Activated CD4-positive, alpha-beta T cell treated with anti-CD3 and anti-CD28 coated beads for 24 hours (primary cell): ENCODE measurements around the gene TAF9B.
A peak's percentile ranks its signal among the peaks of the same experiment; 100 is the strongest.
"Not testable (repeated sequence)": the region's sequence is repeated elsewhere in the genome, so short reads cannot be mapped to it uniquely, and the experiment has no call there.

ENCODE experiments used
- DNase-seq, 2 donors: peaks; one replicate each; pipeline ENCODE4 v3.0.0-alpha.2; 2020; ENCODE audit warnings: low read depth in 2 of 2

TAF9B gene, protein sequence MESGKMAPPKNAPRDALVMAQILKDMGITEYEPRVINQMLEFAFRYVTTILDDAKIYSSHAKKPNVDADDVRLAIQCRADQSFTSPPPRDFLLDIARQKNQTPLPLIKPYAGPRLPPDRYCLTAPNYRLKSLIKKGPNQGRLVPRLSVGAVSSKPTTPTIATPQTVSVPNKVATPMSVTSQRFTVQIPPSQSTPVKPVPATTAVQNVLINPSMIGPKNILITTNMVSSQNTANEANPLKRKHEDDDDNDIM

DNA sequence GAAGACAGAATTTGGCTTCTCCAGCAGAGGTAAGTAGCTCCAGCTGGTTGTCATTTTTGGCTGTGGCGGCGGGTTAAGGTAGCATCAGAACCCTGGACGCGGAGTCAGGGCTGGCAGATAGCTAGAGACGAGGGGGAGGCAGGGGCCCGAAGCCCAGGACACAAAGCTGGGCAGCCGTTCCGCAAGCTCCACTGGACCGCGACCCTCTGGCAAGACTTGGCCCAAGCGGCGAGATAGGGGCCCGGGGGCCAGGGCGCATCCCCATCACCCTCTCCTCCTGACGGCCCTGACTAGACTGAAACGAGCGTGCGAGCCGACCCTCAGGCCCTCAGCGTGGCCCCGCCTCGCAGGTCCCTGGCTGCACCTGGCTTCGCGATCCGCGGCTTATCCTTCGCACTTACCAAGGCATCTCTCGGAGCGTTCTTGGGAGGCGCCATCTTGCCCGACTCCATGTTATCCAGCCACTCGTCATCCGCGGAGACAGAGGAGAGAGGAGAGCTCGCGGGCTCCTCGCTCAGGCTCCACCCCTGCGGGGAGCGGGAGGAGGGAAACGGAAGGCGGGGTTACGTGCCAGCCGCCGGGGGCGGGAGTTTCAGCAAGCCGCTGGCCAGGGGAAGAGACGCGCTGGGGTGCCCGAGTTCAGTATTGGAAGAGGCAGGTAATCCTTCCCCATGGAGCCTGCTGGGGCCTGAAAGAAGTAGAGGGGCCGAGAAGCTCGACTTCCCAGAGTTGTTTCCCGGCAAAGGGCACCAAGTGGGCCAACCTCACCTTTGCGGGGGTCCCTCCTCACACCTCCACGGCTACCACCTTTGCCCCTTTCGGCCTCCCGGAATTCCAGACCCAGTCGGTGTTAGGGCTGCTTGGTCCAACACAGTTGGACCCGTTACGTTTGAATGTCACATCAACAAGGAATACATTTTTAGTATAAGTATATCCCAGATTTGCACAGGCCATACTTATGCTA is at the start of gene TAF9B:
TAF9B (minus strand) TSS at position 491 of the 964 bp plus-strand sequence; CDS start at position 452, 39 bp downstream.
- DNase-seq = peak; percentile 66 to 69

DNA sequence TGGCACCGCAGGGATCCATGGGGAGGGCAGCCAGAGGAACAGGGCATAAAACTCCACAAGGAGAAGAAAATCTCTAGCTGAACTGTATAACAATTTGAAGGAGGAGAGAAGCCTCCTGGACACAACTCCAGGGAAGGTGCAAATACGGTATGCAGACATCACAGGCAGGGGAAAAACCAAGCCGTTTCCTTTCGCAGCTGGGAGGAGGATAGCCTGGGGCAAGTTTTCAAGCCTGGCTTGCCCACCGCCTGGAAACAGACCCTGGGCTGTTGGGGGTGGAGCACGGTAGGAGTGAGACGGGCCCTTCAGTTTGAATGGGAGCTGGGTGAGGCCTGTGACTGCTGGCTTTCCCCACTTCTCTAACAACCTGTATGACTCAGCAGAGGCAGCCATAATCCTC is 43.4 kb upstream of the TAF9B start:
- DNase-seq = no peak

DNA sequence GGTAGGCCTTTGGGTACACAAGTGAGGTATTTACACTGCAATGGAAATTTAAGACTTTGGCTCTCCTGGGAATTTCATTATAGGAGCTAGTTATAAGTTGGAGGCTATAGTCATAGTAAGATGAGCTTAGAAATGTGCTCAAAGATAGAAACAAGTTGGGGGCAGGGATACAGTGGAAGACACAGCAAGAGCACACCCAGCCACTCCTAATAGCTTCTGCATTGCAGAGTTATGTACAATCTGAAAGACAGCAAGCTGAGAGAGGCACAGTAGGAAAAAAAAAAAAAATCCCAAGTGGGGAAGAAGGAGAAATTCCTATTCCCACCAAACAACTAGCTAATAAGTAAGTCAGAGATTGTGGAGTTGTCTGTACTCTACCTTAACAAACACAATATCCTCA is 41.9 kb upstream of the TAF9B start:
- no peak for DNase-seq

DNA sequence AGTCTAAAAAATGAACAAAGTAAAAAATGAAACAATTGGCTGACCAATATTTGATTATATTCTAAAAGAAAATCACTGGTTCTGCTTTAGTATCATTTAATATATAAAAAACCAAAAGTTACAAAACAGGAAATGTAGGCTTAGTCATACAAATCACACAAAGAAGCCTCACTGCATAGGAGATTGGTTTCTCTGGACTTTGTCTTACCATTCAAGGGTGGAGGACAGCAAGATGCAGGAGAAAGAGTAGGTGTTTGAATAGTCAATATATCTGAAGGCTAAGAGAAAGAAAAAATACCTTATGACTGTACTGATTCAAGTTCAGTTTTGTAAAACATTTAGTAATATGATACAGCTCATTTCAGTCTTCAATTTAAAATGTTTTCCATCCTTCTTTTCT is 28.6 kb upstream of the TAF9B start:
- no peak for DNase-seq

DNA sequence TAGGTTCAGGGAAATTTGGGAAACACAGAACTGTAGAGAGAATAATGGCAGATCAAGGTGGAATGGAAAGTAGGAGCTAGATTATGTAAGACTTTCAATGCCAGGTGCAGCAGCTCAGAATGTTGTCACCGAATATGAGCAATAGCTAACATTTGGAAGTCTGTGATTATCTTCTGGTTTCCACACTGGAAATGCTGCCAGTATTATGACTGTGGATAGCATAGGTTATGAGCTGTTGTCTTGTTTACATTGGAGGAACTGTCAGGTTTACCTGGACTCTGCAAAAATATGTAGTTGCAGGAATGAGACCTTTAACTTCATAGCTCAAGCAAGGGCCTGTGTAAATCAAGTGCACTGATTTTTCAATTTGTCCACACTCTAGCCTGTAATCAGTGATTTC is 26.0 kb upstream of the TAF9B start:
- no peak for DNase-seq

DNA sequence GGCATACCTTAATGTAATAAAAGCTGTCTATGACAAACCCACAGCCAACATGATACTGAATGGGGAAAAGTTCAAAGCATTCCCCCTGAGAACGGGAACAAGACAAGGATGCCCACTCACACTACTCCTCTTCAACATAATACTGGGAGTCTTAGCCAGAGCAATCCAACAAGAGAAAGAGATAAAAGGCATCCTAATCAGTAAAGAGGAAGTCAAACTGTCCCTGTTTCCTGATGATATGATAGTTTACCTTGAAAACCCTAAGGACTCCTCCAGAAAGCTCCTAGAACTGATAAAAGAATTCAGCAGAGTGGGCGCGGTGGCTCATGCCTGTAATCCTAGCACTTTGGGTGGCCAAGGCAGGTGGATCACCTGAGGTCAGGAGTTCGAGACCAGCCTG is 23.7 kb upstream of the TAF9B start:
- DNase-seq = not testable (repeated sequence)

DNA sequence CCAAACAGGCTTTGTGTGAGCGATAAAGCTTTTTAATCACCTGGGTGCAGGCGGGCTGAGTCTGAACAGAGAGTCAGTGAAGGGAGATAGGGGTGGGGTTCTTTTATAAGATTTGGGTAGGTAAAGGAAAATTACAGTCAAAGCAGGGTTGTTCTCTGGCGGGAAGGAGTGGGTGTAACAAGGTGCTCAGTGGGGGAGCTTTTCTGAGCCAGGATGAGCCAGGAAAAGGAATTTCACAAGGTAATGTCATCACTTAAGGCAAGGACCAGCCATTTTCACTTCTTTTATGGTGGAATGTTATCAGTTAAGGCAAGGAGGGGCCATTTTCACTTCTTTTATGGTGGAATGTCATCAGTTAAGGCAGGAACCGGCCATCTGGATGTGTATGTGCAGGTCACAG is 21.3 kb upstream of the TAF9B start:
- DNase-seq = not testable (repeated sequence)

DNA sequence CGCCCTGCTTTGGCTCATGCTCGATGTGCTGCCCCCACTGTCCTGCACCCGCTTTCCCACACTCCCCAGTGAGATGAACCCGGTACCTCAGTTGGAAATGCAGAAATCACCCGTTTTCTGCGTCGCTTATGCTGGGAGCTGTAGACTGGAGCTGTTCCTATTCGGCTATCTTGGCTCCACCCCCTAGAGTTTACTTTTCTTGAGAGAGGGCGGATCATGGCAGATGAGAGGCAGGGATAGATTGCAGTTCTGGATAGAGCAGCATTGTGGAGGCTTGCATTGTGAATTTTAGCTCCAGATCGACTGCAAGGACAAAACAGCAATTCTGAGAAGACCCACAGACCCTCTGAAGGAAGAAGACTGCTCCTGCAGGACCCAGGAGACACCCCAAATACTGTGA is 18.4 kb upstream of the TAF9B start:
- DNase-seq = not testable (repeated sequence)

DNA sequence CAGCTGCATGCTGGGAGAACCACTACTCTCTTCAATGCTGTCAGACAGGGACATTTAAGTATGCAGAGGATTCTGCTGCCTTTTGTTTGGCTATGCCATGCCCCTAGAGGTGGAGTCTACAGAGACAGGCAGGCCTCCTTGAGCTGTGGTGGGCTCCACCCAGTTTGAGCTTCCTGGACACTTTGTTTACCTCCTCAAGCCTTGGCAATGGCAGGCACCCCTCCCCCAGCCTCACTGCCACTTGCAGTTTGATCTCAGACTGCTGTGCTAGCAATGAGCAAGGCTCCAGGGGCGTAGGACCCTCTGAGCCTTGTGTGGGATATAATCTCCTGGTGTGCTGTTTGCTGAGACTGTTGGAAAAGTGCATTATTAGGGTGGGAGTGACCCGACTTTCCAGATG is 17.9 kb upstream of the TAF9B start:
- DNase-seq = not testable (repeated sequence)

DNA sequence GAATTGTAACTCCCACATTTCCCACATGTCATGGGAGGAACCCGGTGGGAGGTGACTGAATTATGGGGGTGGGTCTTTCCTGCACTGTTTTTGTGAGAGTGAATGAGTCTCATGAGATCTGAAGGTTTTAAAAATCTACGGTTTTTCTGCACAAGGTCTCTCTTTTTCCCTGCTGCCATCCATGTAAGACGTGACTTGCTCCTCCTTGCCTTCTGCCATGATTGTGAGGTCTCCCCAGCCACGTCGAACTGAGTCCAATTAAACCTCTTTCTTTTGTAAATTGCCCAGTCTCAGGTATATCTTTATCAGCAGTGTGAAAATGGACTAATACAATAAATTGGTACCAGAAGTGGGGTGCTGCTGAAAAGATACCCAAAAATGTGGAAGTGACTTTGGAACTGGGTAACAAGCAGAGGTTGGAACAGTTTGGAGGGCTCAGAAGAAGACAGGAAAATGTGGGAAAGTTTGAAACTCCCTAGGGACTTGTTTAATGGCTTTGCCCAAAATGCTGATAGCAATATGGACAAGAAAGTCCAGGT is 7.6 kb upstream of the TAF9B start:
- not testable (repeated sequence) for DNase-seq

DNA sequence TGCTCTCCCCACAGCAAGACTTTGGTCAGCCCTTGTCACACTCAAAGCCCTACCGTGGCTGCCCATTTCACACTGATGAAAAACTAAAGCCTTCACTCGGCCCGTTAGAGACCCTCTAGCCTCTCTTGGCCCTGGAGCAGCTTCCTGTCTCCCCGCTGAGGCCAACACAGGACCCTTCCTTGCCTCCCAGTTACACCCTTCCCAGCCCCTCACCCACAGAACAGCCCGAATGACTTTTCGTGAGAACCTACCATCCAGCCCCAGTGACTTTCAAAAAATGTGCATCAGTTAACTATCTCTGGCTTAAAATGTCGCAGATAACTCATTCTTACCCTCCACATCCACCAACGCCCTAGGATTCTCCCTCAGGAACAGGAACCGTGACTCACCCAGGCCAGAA is 756 bp upstream of the TAF9B start:
- DNase-seq = no peak

DNA sequence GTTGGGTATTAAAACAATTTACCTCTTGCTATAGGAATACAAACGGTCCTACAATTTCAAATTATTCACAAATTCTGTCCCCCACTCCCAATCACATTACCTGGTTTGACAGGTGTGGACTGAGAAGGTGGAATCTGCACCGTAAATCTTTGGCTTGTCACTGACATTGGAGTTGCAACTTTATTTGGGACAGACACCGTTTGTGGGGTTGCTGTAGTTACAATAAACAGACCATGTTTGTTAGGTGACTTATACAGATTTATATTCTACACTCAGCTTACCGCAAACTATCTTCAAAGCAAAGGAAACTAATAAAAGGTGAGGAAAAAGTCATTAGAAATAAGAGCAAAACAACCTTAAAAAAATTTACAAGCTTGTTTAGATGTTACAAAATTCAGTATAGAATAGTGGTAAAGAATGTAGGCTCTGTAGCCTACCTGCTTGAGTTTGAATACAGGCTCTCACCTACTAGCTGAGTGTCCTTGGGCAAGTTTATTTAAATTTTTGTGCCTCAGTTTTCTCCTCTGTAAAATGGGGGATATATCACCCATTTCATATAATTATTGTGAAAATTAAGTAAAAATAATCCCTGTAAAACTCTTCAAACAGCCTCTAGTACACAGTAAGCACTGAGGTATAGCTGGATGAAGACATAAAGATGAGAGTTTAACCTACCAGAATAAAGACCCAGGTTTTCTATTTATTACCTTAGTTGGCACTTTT is 6.1 kb downstream of the TAF9B start:
- DNase-seq = no peak

DNA sequence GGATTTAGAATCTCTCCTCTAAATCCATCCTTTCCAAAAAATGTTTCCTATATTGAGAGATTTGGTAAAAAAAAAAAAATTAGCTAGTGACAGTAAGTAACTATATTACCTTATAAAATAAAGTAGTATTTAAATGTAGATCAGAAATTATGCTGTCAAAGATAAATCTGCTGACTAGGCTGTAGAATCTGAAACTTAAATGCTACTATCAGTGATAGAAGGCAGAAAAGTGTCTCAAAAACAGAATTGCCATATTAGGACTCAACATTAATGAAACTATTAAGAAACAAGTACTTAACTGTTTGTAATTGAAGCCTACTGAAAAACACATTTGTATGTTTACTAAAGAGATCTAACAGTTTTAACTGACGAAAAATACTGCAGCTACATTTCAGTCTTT is 8.3 kb downstream of the TAF9B start:
- DNase-seq = no peak

DNA sequence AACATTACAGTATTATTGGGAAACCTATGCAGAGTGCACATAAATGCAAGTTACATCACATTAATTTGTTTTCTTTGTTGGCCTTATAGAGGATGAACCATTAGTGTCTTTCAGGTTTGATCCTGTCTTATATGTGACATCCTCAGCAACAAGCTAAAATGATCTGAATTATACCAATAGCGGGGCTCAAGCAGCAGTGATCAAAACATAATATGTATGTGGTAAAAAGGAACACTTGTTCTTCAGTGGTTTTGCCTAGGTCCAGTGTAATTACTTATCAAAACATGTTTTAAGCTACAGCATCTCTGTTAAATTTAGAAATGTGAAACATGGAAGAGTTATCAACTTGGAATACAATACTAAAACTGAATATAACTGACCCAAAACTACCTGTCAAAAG is 9.1 kb downstream of the TAF9B start:
- no peak for DNase-seq

DNA sequence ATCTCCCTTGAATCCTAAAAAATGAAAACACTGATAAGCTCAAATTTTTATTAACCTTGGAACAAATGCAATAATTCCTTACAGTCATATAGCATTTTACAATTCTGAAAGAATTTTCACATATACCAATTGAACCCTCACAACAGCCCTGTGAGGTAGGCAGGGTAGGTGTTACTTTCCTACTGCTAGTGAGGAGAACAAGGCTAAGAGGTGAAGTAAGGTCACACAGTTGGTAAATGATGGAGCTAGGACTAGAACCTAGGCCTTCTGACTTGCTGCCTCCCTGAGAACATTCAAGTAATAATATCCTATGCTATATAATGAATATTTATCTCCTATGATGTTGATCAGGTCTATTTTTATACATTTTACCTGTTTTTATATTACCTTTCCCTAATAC is 9.7 kb downstream of the TAF9B start:
- no peak for DNase-seq

DNA sequence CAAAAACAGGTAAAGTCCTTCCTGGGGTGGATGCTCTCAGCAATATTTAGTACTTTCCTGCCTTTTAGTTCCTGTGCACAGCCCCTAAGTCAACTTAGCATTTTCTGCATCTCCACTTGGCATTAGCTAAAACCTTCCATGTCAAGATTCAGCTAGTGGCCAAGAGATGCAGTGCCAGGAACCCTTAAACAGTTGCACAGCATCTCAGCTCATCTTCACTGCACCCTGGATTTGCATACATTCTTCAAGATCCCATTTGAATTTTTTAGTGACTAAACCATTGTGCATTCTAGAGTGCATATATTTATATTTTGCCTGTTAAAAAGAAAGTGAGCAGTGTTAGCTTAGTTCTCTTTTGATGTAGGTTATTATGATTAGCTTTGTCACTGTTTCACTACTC is 13.7 kb downstream of the TAF9B start:
- DNase-seq = not testable (repeated sequence)

DNA sequence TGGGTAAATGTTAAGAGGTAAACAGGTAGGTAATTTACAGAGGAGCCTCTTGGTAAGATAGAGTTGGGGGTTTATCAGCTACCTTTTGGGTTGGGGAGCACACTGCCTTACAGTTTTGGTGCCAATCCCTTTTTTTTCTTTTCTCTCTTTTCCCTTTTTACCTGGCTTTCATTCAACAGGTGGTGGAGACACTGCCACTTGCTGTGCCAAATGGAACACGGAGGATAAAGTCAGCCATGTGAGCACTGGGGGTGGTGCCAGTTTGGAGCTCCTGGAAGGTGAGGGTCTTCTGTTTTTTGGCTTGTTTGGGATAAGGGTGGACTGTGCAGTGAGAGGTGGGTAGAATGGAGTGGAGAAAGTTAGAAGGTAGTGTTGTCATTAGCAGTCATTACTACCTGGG is 14.3 kb downstream of the TAF9B start:
- no peak for DNase-seq

DNA sequence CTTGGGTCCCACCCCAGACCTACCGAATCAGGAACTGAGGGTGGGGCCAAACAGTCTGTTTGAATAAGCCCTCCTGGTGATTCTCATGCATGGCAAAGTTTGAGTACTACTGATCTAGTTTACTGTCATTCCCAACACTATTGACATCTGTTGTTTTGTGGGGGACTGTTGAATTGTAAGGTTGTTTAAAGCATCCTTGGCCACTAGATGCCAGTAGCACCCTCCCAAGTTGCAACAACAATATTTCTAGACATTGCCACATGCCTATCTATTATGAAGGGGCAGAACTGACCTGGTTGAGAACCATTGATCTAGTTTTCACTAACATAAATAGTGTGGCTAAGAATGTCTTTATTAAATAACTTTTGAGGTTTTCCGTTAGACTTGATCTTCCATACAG is 15.1 kb downstream of the TAF9B start:
- DNase-seq = no peak

DNA sequence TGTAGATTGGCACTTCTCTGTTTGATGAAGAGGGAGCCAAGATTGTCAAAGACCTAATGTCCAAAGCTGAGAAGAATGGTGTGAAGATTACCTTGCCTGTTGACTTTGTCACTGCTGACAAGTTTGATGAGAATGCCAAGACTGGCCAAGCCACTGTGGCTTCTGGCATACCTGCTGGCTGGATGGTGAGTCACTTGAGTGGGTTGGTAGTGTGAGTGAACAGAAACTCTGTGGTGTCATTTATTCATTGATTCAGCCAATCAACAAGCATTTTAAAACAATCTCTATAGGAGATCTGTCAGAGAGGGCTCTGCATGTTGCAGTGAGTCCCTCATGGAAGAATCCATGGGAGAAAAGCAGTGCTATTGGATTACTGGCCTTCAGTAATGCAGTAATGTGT is 16.3 kb downstream of the TAF9B start:
- no peak for DNase-seq

DNA sequence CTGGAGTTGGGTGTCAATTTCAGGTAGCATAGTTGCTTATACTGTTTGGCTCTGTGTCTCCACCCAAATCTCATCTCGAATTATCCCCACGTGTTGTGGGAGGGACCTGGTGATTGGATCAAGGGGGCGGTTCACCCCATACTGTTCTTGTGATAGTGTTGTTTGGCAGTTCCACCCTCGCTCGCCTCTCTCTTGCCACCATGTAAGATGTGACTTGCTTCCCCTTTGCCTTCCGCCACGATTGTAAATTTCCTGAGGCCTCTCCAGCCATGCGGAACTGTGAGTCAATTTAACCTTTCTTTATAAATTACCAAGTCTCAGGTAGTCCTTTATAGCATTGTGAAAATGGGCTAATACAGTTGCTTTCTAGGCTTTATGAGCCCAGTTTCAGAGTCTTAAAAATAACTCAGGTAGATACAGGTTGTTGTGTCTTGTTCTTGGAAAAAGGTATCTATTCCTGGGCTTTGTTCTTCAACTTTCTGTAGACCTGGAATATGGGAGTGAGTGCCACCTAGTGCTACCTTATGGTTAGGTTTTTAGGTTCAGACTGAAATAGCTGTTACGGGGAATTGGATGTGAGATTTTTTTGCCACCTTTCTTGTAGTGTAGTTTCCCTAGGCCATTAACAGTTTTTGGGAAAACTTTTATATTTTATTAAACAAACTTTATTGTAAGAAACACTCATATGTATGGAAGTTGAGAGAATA is 19.8 kb downstream of the TAF9B start:
- no peak for DNase-seq

DNA sequence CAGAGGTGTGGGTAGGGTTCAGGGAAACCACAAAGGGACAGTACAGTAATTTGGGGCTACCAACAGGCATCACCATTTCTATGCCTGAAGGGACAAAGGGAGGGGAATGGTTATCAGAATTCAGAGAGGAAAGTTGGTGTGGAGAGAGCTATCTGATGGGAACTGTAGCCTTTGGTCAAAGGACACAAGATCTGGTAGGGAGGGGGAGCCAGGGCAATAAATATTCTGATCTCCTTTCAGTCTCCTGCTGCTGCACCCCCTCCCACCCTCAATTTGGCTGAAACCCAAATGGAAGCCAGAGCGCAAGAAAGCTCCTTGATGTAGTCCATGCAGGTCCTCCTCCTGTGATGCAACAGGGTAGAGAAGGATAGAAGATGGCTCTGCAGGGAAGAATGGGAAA is 20.8 kb downstream of the TAF9B start:
- DNase-seq = no peak

DNA sequence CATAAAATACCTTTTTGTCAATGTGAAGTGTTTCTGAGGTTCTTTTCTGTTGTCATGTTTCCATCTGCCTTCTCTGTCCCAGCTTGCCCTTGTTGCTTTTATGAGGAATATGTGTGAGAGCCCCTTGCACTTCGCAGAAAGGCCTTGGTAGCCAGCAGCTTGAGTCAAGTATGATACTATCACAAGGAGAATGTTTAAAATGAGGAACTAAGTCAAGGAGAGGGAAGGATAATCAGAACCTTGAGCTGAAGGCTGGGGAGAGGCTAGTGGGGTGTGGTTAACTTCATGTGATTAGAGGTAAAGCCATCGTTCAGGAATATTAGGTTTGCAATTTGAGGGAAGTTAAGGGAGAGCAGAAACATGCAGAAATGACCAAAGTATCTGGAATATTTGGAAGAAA is 22.7 kb downstream of the TAF9B start:
- DNase-seq = no peak
